Smooth muscle cell of the coronary artery (primary cell): ENCODE measurements around the gene MAN1A1. TPM values are rescaled to one million over a fixed set of nuclear protein-coding genes. Genes with fewer than 3 reads are reported as not detected.

Experiments
- total RNA-seq: library from RNA; depleted of rRNA; stranded (reverse); fragments of >200 nt; gene quantifications from 2 replicates; pipeline ENCODE4 v1.2.3, GENCODE V29; 2014; ENCODE audit warnings: low replicate concordance

The MAN1A1 gene
- total RNA-seq: 29.9 and 89.5 TPM in 2 replicates

DNA sequence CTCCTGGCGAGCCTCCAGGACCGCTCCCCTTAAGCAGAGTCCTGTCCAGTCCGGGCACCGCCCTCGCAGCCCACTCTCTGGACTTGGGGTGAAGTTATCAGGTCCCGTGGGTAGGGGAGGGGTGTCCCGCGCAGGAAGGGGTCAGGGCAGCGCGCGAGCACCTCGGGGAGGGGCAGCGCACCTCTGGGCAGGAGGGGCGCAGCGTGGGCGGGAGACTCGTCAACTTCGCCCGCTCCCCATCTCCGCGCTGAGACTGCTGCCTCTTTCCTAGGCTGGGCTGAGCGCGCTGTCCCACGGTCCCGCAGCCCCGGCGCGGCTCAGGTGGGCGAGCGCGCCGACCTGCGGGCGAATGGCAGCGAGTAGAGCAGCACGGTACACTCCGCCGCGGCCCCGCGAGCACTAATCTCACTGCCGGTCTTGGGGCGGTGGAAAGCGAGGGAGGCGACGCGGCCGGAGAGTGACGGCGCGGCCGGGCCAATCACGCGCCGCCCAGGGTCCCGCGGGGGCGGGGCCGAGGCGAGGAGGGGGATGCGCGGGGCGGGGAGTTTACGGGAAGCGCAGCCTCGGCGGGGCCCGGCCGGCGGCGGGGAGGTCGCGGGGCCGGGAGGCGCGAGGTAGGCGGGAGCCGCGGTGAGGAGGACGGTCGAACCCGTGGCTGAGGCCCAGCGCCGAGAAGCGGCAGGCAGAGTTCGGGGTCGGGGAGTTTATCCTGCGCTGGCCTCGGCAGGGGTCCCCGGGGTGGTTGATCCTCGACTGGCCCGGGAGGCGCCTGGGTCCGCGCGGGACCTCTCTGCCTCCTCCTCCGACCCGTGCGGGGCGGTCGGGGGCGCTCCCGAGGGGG lies at the start of gene MAN1A1:
MAN1A1 (minus strand) TSS at position 401 of the 841 bp plus-strand sequence. CDS start 696 bp downstream, outside the sequence.

